H1 (cell line): ENCODE results near the gene RNF212. TPM values are rescaled to one million over a fixed set of nuclear protein-coding genes. Genes with fewer than 3 reads are reported as not detected.

Source experiments
- CTCF ChIA-PET: fragments of 300-600 bp; sonication (Branson Sonifier 250); formaldehyde crosslinking; loops from one replicate; lab custom pipeline; 2021; ENCODE audit not compliant: partially characterized antibody; lab: Charles Lee
- POLR2A ChIA-PET: fragments of 300-600 bp; sonication (Branson Sonifier 250); formaldehyde crosslinking; loops from one replicate; lab custom pipeline; 2021; ENCODE audit warnings: inconsistent platforms; ENCODE audit not compliant: partially characterized antibody; lab: Charles Lee
- DNase-seq, 2 experiments: peaks; one replicate each; pipeline versions ENCODE4 v3.0.0 to v3.0.0-alpha.2; 2010 to 2022; ENCODE audit warnings: low spot score in 2 of 2, low read depth in 1 of 2, mixed read lengths in 1 of 2
- FAIRE-seq: peaks from 2 replicates; lab custom pipeline; 2011; peaks lifted over from hg19 to GRCh38; lab: Jason Lieb, UNC
- H2AFZ ChIP-seq: 2 replicates; pipeline ENCODE4 v1.8.1; 2012; ENCODE audit warnings: low read length, inconsistent platforms
- H2AK5ac ChIP-seq: 2 replicates; pipeline ENCODE4 v1.6.1; 2013; ENCODE audit warnings: low read depth, low read length
- H2BK120ac ChIP-seq: replicated peaks from 2 replicates; pipeline ENCODE3; 2013; ENCODE audit warnings: low read depth, low read length, inconsistent platforms
- H2BK12ac ChIP-seq: 2 replicates; pipeline ENCODE4 v1.6.1; 2013; ENCODE audit warnings: low read depth, low read length
- H2BK15ac ChIP-seq: 2 replicates; pipeline ENCODE4 v1.6.1; 2013; ENCODE audit warnings: low read length
- H2BK20ac ChIP-seq: 2 replicates; pipeline ENCODE4 v1.6.1; 2013; ENCODE audit warnings: low read length
- H2BK5ac ChIP-seq: 2 replicates; pipeline ENCODE4 v1.6.1; 2013; ENCODE audit warnings: low read depth, low read length
- H3K14ac ChIP-seq: 2 replicates; pipeline ENCODE4 v1.6.1; 2013; ENCODE audit warnings: inconsistent platforms; ENCODE audit not compliant: insufficient read length
- H3K18ac ChIP-seq: 2 replicates; pipeline ENCODE4 v1.6.1; 2013; ENCODE audit warnings: low read length; ENCODE audit errors: extremely low read depth
- H3K23ac ChIP-seq: 2 replicates; pipeline ENCODE4 v1.6.1; 2013; ENCODE audit warnings: inconsistent platforms; ENCODE audit not compliant: insufficient read length
- H3K23me2 ChIP-seq: 2 replicates; pipeline ENCODE4 v1.6.1; 2013; ENCODE audit warnings: low read depth, low read length
- H3K27ac ChIP-seq: 2 replicates; pipeline ENCODE4 v1.6.1; 2011; ENCODE audit warnings: low read depth, low read length, inconsistent platforms
- H3K27me3 ChIP-seq, 4 experiments: replicated peaks in 1 of 4; 1 replicate in 1 of 4; 2 replicates in 3 of 4; pipeline versions ENCODE4 v1.6.1 to v1.8.1; 2011 to 2013; ENCODE audit warnings: low read length in 3 of 4, mild to moderate bottlenecking in 3 of 4, inconsistent platforms in 2 of 4, mixed read lengths in 2 of 4, moderate library complexity in 1 of 4; ENCODE audit not compliant: control insufficient read depth in 3 of 4, insufficient read depth in 3 of 4; ENCODE audit errors: extremely low read depth in 1 of 4
- H3K36me3 ChIP-seq, 4 experiments: 2 replicates each; pipeline versions ENCODE4 v1.6.1 to v1.8.1; 2011 to 2013; ENCODE audit warnings: mild to moderate bottlenecking in 4 of 4, low read length in 3 of 4, moderate library complexity in 2 of 4, control low read depth in 1 of 4, inconsistent platforms in 1 of 4; ENCODE audit not compliant: insufficient read depth in 4 of 4, control insufficient read depth in 2 of 4
- H3K4ac ChIP-seq: replicated peaks from 2 replicates; pipeline ENCODE3; 2013; ENCODE audit warnings: low read length, low read depth, mixed read lengths, inconsistent platforms; ENCODE audit not compliant: insufficient read length
- H3K4me1 ChIP-seq, 4 experiments: replicated peaks in 1 of 4; 1 replicate in 1 of 4; 2 replicates in 3 of 4; pipeline versions ENCODE4 v1.6.1 to v1.8.1; 2011 to 2013; ENCODE audit warnings: low read length in 3 of 4, inconsistent platforms in 2 of 4, mixed read lengths in 1 of 4; ENCODE audit not compliant: insufficient read depth in 4 of 4, control insufficient read depth in 3 of 4
- H3K4me2 ChIP-seq, 2 experiments: 2 replicates each; pipeline versions ENCODE4 v1.6.1 to v1.8.1; 2011 to 2013; ENCODE audit warnings: low read depth in 2 of 2, low read length in 2 of 2, control low read depth in 1 of 2, inconsistent platforms in 1 of 2, mild to moderate bottlenecking in 1 of 2; ENCODE audit not compliant: insufficient read depth in 1 of 2
- H3K4me3 ChIP-seq, 4 experiments: fragments of 200-600, 300-600 bp in 1 of 4; sonication (generic), shearing (Covaris generic), sonication (Bioruptor Twin) in 1 of 4; 2 replicates each; pipeline versions ENCODE4 v1.5.1 to v1.8.1; 2011 to 2016; ENCODE audit warnings: low read length in 4 of 4, low read depth in 3 of 4, control low read depth in 2 of 4, inconsistent platforms in 2 of 4, mild to moderate bottlenecking in 2 of 4, mixed read lengths in 1 of 4, moderate library complexity in 1 of 4; ENCODE audit not compliant: insufficient read depth in 2 of 4; ENCODE audit errors: extremely low read depth in 1 of 4
- H3K56ac ChIP-seq: replicated peaks from 2 replicates; pipeline ENCODE3; 2013; ENCODE audit warnings: low read depth, mild to moderate bottlenecking, mixed read lengths, low read length, inconsistent platforms; ENCODE audit not compliant: insufficient read length
- H3K79me1 ChIP-seq: 2 replicates; pipeline ENCODE4 v1.6.1; 2013; ENCODE audit warnings: low read depth, low read length, control low read depth
- H3K79me2 ChIP-seq, 2 experiments: 2 replicates each; pipeline versions ENCODE4 v1.6.1 to v1.8.1; 2012 to 2013; ENCODE audit warnings: low read length in 2 of 2, mild to moderate bottlenecking in 2 of 2, inconsistent platforms in 1 of 2; ENCODE audit not compliant: insufficient read depth in 2 of 2, control insufficient read depth in 1 of 2
- H3K9ac ChIP-seq, 4 experiments: replicated peaks in 1 of 4; 1 replicate in 1 of 4; 2 replicates in 3 of 4; pipeline versions ENCODE4 v1.6.1 to v1.8.1; 2011 to 2013; ENCODE audit warnings: low read depth in 3 of 4, low read length in 3 of 4, control low read depth in 2 of 4, mild to moderate bottlenecking in 2 of 4, moderate library complexity in 2 of 4, inconsistent platforms in 1 of 4; ENCODE audit errors: extremely low read depth in 1 of 4
- H3K9me3 ChIP-seq, 2 experiments: 2 replicates each; pipeline versions ENCODE4 v1.6.1 to v1.8.1; 2012 to 2013; ENCODE audit warnings: mild to moderate bottlenecking in 2 of 2, moderate library complexity in 2 of 2, control low read depth in 1 of 2, inconsistent platforms in 1 of 2, low read depth in 1 of 2, low read length in 1 of 2, mixed read lengths in 1 of 2; ENCODE audit not compliant: insufficient read depth in 2 of 2
- H4K20me1 ChIP-seq, 2 experiments: replicated peaks in 1 of 2; 2 replicates each; pipeline versions ENCODE3 to v1.8.1; 2011 to 2013; ENCODE audit warnings: inconsistent platforms in 2 of 2, low read length in 2 of 2, mild to moderate bottlenecking in 1 of 2; ENCODE audit not compliant: insufficient read depth in 2 of 2, control insufficient read depth in 1 of 2
- H4K5ac ChIP-seq: 2 replicates; pipeline ENCODE4 v1.6.1; 2013; ENCODE audit warnings: low read length, low read depth, mixed read lengths, inconsistent platforms; ENCODE audit not compliant: insufficient read length
- H4K8ac ChIP-seq: 2 replicates; pipeline ENCODE4 v1.8.0; 2013; ENCODE audit warnings: mild to moderate bottlenecking, moderate library complexity, low read length, inconsistent platforms; ENCODE audit not compliant: insufficient read depth; ENCODE audit errors: extremely low read depth
- H4K91ac ChIP-seq: replicated peaks from 2 replicates; pipeline ENCODE3; 2013; ENCODE audit warnings: low read length, mixed read lengths, inconsistent platforms; ENCODE audit not compliant: insufficient read length
- CTCF ChIP-seq, 3 experiments: IDR thresholded peaks; 1 replicate in 2 of 3; 2 replicates in 1 of 3; pipeline versions ENCODE4 v1.5.1 to v1.6.1; 2011; ENCODE audit warnings: low read length in 3 of 3, mild to moderate bottlenecking in 3 of 3, inconsistent platforms in 2 of 3, low read depth in 1 of 3, moderate library complexity in 1 of 3; ENCODE audit not compliant: insufficient read depth in 1 of 3; ENCODE audit errors: control extremely low read depth in 1 of 3
- EP300 ChIP-seq, 2 experiments: IDR thresholded peaks; 1 replicate in 1 of 2; 2 replicates in 1 of 2; pipeline ENCODE4 v1.6.1; 2011 to 2012; ENCODE audit warnings: low read depth in 2 of 2, low read length in 2 of 2, mild to moderate bottlenecking in 2 of 2, borderline replicate concordance in 1 of 2, inconsistent platforms in 1 of 2, moderate library complexity in 1 of 2
- HDAC6 ChIP-seq: IDR thresholded peaks from one replicate; pipeline ENCODE4 v1.7.1; 2012; ENCODE audit warnings: low read depth, mild to moderate bottlenecking, inconsistent platforms, low read length, moderate library complexity
- MAX ChIP-seq: IDR thresholded peaks from 2 replicates; pipeline ENCODE4 v1.6.1; 2012; ENCODE audit warnings: inconsistent platforms
- NRF1 ChIP-seq: IDR thresholded peaks from 2 replicates; pipeline ENCODE4 v1.6.1; 2011; ENCODE audit warnings: mild to moderate bottlenecking, low read depth, low read length, improper control_type of control experiment
- POLR2A ChIP-seq, 2 experiments: IDR thresholded peaks; 1 replicate in 1 of 2; 2 replicates in 1 of 2; pipeline ENCODE4 v1.6.1; 2011; ENCODE audit warnings: low read depth in 2 of 2, low read length in 2 of 2, mild to moderate bottlenecking in 2 of 2; ENCODE audit errors: control extremely low read depth in 1 of 2
- RAD21 ChIP-seq, 2 experiments: IDR thresholded peaks in 1 of 2; conservative IDR thresholded peaks in 1 of 2; 2 replicates each; pipeline ENCODE4 v1.6.1; 2011; ENCODE audit warnings: low read depth in 2 of 2, low read length in 2 of 2, improper control_type of control experiment in 1 of 2, inconsistent platforms in 1 of 2, mild to moderate bottlenecking in 1 of 2, moderate library complexity in 1 of 2
- RFX5 ChIP-seq: IDR thresholded peaks from 2 replicates; pipeline ENCODE4 v1.6.1; 2011; ENCODE audit warnings: low read depth, low read length, improper control_type of control experiment, borderline replicate concordance
- SP2 ChIP-seq: IDR thresholded peaks from 2 replicates; pipeline ENCODE4 v1.6.1; 2012; ENCODE audit warnings: mild to moderate bottlenecking, low read length, inconsistent platforms
- TEAD4 ChIP-seq: IDR thresholded peaks from 2 replicates; pipeline ENCODE4 v1.6.1; 2012; ENCODE audit warnings: low read depth, low read length, inconsistent platforms, mixed read lengths
- WGBS, 2 experiments: shearing (Covaris generic) in 1 of 2; methylation state at CpG; one replicate each; pipeline versions ENCODE4 v1.1.6 to v1.1.7; 2013 to 2015; ENCODE audit warnings: low lambda C conversion rate in 2 of 2, mixed read lengths in 2 of 2, inconsistent platforms in 1 of 2, low coverage in 1 of 2, missing lambda C conversion rate in 1 of 2; ENCODE audit not compliant: insufficient replicate concordance in 2 of 2, insufficient coverage in 1 of 2, insufficient read length in 1 of 2; ENCODE audit errors: extremely low coverage in 1 of 2, missing lambda C conversion rate in 1 of 2; 5-methylcytosine and 5-hydroxymethylcytosine counted together
- polyA plus RNA-seq, 7 experiments: library from polyadenylated mRNA; depleted of rRNA in 3 of 7; stranded (reverse) in 5 of 7; unstranded in 2 of 7; fragments of >200 nt in 5 of 7; fragments of 200-250 nt in 2 of 7; gene quantifications; 1 replicate in 5 of 7; 2 replicates in 1 of 7; 4 replicates in 1 of 7; pipeline versions ENCODE4 v1.2.1 to v1.2.3, GENCODE V29; 2011 to 2013; ENCODE audit warnings: missing spikeins in 2 of 7, mixed read lengths in 2 of 7
- total RNA-seq: library from RNA; stranded (reverse); fragmentation: NEBNext Ultra II Directional; extraction: Animal tissue kit (Norgen Biotek cat#: 25700); gene quantifications from 2 replicates; pipeline ENCODE4 v1.2.1, GENCODE V29; 2021

Gene RNF212
- total and polyA plus RNA-seq, 2 of the 8 experiments (the other 6 are each of a cell fraction or from before 2014, with no cell fraction given), result 3.4 to 5.4 TPM

DNA sequence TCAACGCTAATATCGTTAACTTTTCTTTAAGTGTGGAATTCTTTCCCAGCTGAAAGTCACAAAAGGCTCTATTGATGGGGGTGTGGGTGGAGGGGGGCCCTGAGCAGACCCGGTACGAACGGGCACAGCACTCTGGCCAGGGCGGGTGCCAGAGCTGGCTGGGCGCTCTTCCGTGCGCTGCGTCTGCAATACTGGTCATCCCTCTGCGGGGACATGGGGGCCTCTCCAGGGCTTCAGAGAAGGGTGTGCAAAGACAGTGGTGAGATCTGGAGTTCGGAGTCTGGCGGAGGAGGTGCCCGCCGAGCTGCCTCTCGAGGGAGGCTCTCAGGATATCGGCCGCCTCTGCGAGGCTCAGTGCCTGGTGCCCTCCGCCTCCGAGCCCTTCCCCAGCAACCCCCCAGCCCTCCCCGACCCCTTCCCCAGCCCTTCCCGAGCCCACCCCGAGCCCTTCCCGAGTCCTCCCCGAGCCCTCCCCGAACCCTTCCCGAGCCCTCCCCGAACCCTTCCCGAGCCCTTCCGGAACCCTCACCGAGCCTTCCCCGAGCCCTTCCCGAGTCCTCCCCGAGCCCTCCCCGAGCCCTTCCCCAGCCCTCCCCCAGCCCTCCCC lies 67.7 kb downstream of the RNF212 start:
- Histone ChIP-seq H3K9me3 (no peaks in the 10 kb centered on the region), H3K4me2 (no peak overlapping the region), H3K4ac (no peak overlapping the region), H2BK20ac (no peak overlapping the region), H3K79me2 (no peaks in the 10 kb centered on the region), H3K23me2 (peaks cover 12% of the 10 kb centered on the region), H4K8ac (no peak overlapping the region), H4K91ac (peak overlapping the region; percentile 55), H3K4me1 (peaks cover 0 to 15% (median 11%) of the 10 kb centered on the region in 4 experiments; a peak in 6 of 7 replicates), H2BK12ac (peak overlapping the region; percentile 92; the same call in 1 of the 2 replicates), H2AFZ (no peak overlapping the region), H3K23ac (no peak overlapping the region), H3K36me3 (no peaks in the 10 kb centered on the region), H4K20me1 (peaks cover 0 to 2% of the 10 kb centered on the region in 2 experiments), H2BK5ac (no peak overlapping the region), H3K14ac (no peak overlapping the region), H3K4me3 (no peak overlapping the region), H4K5ac (no peak overlapping the region), H3K27ac (no peak overlapping the region), H3K9ac (no peak overlapping the region), H2BK120ac (no peak overlapping the region), H3K27me3 (peaks cover 0 to 8% (median 7%) of the 10 kb centered on the region in 4 experiments; a peak in 4 of 7 replicates), H3K18ac (no peak overlapping the region), H2AK5ac (peak overlapping the region; percentile 90; the same call in 1 of the 2 replicates), H3K79me1 (no peaks in the 10 kb centered on the region), H2BK15ac (0 out of 2 replicates have a peak overlapping the region, but pooled peaks have one; percentile 81), H3K56ac (no peak overlapping the region)
- 96% methylated on average over 7 of the region's 36 CpGs; no CpG with 5 or more reads in 1 of the 2 experiments for WGBS, 2 experiments
- CTCF ChIA-PET, result no interaction called here
- POLR2A ChIA-PET, result no interaction called here
- FAIRE-seq, result no peak
- no peak for DNase-seq
- no peak for TF ChIP-seq RAD21 (IDR thresholded peaks at IDR 0.05 in 1 of 2, conservative IDR thresholded peaks at IDR 0.05 in 1 of 2; ENCODE audit: low read depth in 2 of 2, low read length in 2 of 2)
- TF ChIP-seq HDAC6, result no peak
- no peak for TF ChIP-seq CTCF (IDR thresholded peaks at IDR 0.05; ENCODE audit: control extremely low read depth in 1 of 3, insufficient read depth in 1 of 3, low read depth in 1 of 3, low read length in 3 of 3)
- no peak for TF ChIP-seq SP2
- TF ChIP-seq TEAD4, result no peak
- no peak for TF ChIP-seq POLR2A (IDR thresholded peaks at IDR 0.05; ENCODE audit: control extremely low read depth in 1 of 2, low read depth in 2 of 2, low read length in 2 of 2)
- TF ChIP-seq NRF1, result no peak
- no peak for TF ChIP-seq EP300 (IDR thresholded peaks at IDR 0.05; ENCODE audit: borderline replicate concordance in 1 of 2, low read depth in 2 of 2, low read length in 2 of 2)
- no peak for TF ChIP-seq RFX5
- TF ChIP-seq MAX, result no peak
